K562 (cell line): ENCODE data around the gene PITPNB.

ENCODE experiments used
- HNRNPH1 ChIP-seq: fragments of 200-400 bp; formaldehyde crosslinking; optimal IDR thresholded peaks from 2 replicates; pipeline ENCODE3; 2017; ENCODE audit warnings: low read depth, mild to moderate bottlenecking, low read length, moderate library complexity
- SETDB1 ChIP-seq: IDR thresholded peaks from one replicate; pipeline ENCODE4 v1.6.1; 2012; ENCODE audit warnings: low read length, control low read depth, inconsistent platforms
- TARDBP ChIP-seq: fragments of 450-650 bp; IDR thresholded peaks from 2 replicates; pipeline ENCODE4 v1.6.1; 2016
- TCF7 ChIP-seq: sonication (generic); IDR thresholded peaks from 2 replicates; pipeline ENCODE4 v1.6.1; 2016; ENCODE audit warnings: antibody characterized with exemption, borderline replicate concordance
- ZBED1 ChIP-seq: IDR thresholded peaks from 2 replicates; pipeline ENCODE4 v1.6.1; 2014
- ZNF175 ChIP-seq: fragments of 200-800 bp; sonication (Bioruptor generic); IDR thresholded peaks from 2 replicates; pipeline ENCODE4 v1.6.1; 2016; ENCODE audit warnings: low read depth, mild to moderate bottlenecking, missing genetic modification characterization, missing compliant biosample characterization
- TF ChIP-seq, protein P1 (sequence below), 3 experiments: IDR thresholded peaks in 2 of 3; conservative IDR thresholded peaks in 1 of 3; 2 replicates each; pipeline ENCODE4 v1.5.1; 2011 to 2012; ENCODE audit warnings: low read length in 3 of 3, mild to moderate bottlenecking in 3 of 3, control low read depth in 2 of 3, improper control_type of control experiment in 1 of 3, inconsistent platforms in 1 of 3, low read depth in 1 of 3, mixed read lengths in 1 of 3, moderate library complexity in 1 of 3; ENCODE audit not compliant: insufficient read depth in 2 of 3
- TF ChIP-seq, protein P2 (sequence below), 2 experiments: fragments of 450-650 bp; formaldehyde crosslinking in 1 of 2; IDR thresholded peaks; 2 replicates each; pipeline versions ENCODE4 v1.4.0 to v1.6.1; 2014 to 2020; ENCODE audit warnings: mild to moderate bottlenecking in 2 of 2, borderline replicate concordance in 1 of 2, low read depth in 1 of 2

- TF ChIP-seq, protein P1, sequence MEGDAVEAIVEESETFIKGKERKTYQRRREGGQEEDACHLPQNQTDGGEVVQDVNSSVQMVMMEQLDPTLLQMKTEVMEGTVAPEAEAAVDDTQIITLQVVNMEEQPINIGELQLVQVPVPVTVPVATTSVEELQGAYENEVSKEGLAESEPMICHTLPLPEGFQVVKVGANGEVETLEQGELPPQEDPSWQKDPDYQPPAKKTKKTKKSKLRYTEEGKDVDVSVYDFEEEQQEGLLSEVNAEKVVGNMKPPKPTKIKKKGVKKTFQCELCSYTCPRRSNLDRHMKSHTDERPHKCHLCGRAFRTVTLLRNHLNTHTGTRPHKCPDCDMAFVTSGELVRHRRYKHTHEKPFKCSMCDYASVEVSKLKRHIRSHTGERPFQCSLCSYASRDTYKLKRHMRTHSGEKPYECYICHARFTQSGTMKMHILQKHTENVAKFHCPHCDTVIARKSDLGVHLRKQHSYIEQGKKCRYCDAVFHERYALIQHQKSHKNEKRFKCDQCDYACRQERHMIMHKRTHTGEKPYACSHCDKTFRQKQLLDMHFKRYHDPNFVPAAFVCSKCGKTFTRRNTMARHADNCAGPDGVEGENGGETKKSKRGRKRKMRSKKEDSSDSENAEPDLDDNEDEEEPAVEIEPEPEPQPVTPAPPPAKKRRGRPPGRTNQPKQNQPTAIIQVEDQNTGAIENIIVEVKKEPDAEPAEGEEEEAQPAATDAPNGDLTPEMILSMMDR (IDR thresholded peaks at IDR 0.05 in 2 of 3, conservative IDR thresholded peaks at IDR 0.05 in 1 of 3; ENCODE audit: insufficient read depth in 2 of 3, low read depth in 1 of 3, low read length in 3 of 3): no peak
- TF ChIP-seq HNRNPH1 (no peak), SETDB1 (no peak), TCF7 (no peak), TARDBP (no peak), ZNF175 (no peak), ZBED1 (no peak)
- TF ChIP-seq, protein P2, sequence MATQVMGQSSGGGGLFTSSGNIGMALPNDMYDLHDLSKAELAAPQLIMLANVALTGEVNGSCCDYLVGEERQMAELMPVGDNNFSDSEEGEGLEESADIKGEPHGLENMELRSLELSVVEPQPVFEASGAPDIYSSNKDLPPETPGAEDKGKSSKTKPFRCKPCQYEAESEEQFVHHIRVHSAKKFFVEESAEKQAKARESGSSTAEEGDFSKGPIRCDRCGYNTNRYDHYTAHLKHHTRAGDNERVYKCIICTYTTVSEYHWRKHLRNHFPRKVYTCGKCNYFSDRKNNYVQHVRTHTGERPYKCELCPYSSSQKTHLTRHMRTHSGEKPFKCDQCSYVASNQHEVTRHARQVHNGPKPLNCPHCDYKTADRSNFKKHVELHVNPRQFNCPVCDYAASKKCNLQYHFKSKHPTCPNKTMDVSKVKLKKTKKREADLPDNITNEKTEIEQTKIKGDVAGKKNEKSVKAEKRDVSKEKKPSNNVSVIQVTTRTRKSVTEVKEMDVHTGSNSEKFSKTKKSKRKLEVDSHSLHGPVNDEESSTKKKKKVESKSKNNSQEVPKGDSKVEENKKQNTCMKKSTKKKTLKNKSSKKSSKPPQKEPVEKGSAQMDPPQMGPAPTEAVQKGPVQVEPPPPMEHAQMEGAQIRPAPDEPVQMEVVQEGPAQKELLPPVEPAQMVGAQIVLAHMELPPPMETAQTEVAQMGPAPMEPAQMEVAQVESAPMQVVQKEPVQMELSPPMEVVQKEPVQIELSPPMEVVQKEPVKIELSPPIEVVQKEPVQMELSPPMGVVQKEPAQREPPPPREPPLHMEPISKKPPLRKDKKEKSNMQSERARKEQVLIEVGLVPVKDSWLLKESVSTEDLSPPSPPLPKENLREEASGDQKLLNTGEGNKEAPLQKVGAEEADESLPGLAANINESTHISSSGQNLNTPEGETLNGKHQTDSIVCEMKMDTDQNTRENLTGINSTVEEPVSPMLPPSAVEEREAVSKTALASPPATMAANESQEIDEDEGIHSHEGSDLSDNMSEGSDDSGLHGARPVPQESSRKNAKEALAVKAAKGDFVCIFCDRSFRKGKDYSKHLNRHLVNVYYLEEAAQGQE (IDR thresholded peaks at IDR 0.05; ENCODE audit: borderline replicate concordance): no peak
- TF ChIP-seq, protein P2 (CRISPR knock-in tag; IDR thresholded peaks at IDR 0.05; ENCODE audit: low read depth): no peak
These were observed 47.4 kb upstream of the PITPNB start for GRCh38 chr22:27966168-27967064.
